Activated T-helper 9 cell treated with anti-CD3 and anti-CD28 coated beads, Interleukin-2, amount 50 U/mL, for 16 hours (primary cell): ENCODE results near the gene CLDN9.

Experiments used
- DNase-seq: peaks from one replicate; pipeline ENCODE4 v3.0.0-alpha.2; 2020; ENCODE audit warnings: low read depth

CLDN9 gene

GRCh38 chr16:3012828-3013420, at the start of gene CLDN9:
Gene CLDN9, plus strand, starts transcription at chr16:3012923. Its CDS starts 440 bp downstream, at chr16:3013363.
- DNase-seq: no peak

GRCh38 chr16:2963074-2963722, 49.5 kb upstream of the CLDN9 start:
- no peak for DNase-seq

GRCh38 chr16:2963723-2964474, 48.8 kb upstream of the CLDN9 start, which contains the start of gene KREMEN2:
Gene KREMEN2, plus strand, starts transcription at chr16:2964275. Its CDS starts 246 bp downstream, at chr16:2964521.
- DNase-seq: no peak

GRCh38 chr16:2964475-2965336, 48.0 kb upstream of the CLDN9 start:
- no peak for DNase-seq

- DNase-seq: no peak
These were observed 46.5 kb upstream of the CLDN9 start for GRCh38 chr16:2966043-2966807.

GRCh38 chr16:2966808-2967191, 45.9 kb upstream of the CLDN9 start:
- no peak for DNase-seq

GRCh38 chr16:2967211-2967631, 45.5 kb upstream of the CLDN9 start:
- no peak for DNase-seq

- no peak for DNase-seq
These were observed 45.0 kb upstream of the CLDN9 start for GRCh38 chr16:2967721-2968161.

GRCh38 chr16:2968368-2968737, 44.4 kb upstream of the CLDN9 start:
- DNase-seq: no peak

GRCh38 chr16:2968738-2969544, 43.8 kb upstream of the CLDN9 start, which contains the start of gene PAQR4:
Gene PAQR4, plus strand, starts transcription at chr16:2969348. Its CDS starts 327 bp downstream, at chr16:2969675.
- DNase-seq: peak; percentile 68

- peak; percentile 62 for DNase-seq
These were observed 42.9 kb upstream of the CLDN9 start for GRCh38 chr16:2969545-2970521.

- DNase-seq: no peak
These were observed 42.2 kb upstream of the CLDN9 start for GRCh38 chr16:2970563-2970962.

- DNase-seq: no peak
These were observed 41.4 kb upstream of the CLDN9 start for GRCh38 chr16:2971134-2971984.

GRCh38 chr16:2971985-2972784, 40.5 kb upstream of the CLDN9 start:
- DNase-seq: no peak

- no peak for DNase-seq
These were observed 39.6 kb upstream of the CLDN9 start for GRCh38 chr16:2973093-2973492.

GRCh38 chr16:2973605-2974318, 39.0 kb upstream of the CLDN9 start:
- DNase-seq: no peak
